OCI-LY1 (cell line): Measurements from ENCODE around the gene TAF6L.
A peak's percentile ranks its signal among the peaks of the same experiment; 100 is the strongest.
"Not testable (repeated sequence)": the region's sequence is repeated elsewhere in the genome, so short reads cannot be mapped to it uniquely, and the experiment has no call there.

Source experiments
- H2AFZ ChIP-seq: fragments of 200-600 bp; sonication (generic), shearing (Covaris generic); 2 replicates; pipeline ENCODE4 v1.6.0; 2014; ENCODE audit warnings: antibody characterized with exemption, mild to moderate bottlenecking, low read length
- H3F3A ChIP-seq: fragments of 200-600 bp; sonication (generic), shearing (Covaris generic); 2 replicates; pipeline ENCODE4 v1.6.0; 2014; ENCODE audit warnings: mild to moderate bottlenecking, antibody characterized with exemption, low read length, moderate library complexity; ENCODE audit not compliant: insufficient read depth
- H3K27ac ChIP-seq: fragments of 200-600 bp; sonication (generic); 2 replicates; pipeline ENCODE4 v1.5.1; 2014; ENCODE audit warnings: low read length, mixed run types, mild to moderate bottlenecking, low read depth; ENCODE audit not compliant: poor library complexity, severe bottlenecking
- H3K27me3 ChIP-seq: fragments of 200-600 bp; sonication (generic); 2 replicates; pipeline ENCODE4 v1.6.0; 2014; ENCODE audit warnings: antibody characterized with exemption, mild to moderate bottlenecking, low read length, moderate library complexity; ENCODE audit not compliant: insufficient read depth
- H3K36me3 ChIP-seq: fragments of 200-600 bp; sonication (generic); 2 replicates; pipeline ENCODE4 v1.6.1; 2014; ENCODE audit warnings: mild to moderate bottlenecking, antibody characterized with exemption, low read length, moderate library complexity, mixed read lengths; ENCODE audit not compliant: insufficient read depth
- H3K4me1 ChIP-seq: fragments of 200-600 bp; sonication (generic); 2 replicates; pipeline ENCODE4 v1.5.1; 2014; ENCODE audit warnings: mild to moderate bottlenecking, low read length, moderate library complexity; ENCODE audit not compliant: insufficient read depth, severe bottlenecking
- H3K4me2 ChIP-seq: fragments of 200-600 bp; sonication (generic), shearing (Covaris generic); 2 replicates; pipeline ENCODE4 v1.6.1; 2014; ENCODE audit warnings: low read length
- H3K4me3 ChIP-seq: fragments of 200-600 bp; sonication (generic); 2 replicates; pipeline ENCODE4 v1.5.1; 2014; ENCODE audit warnings: low read length, low read depth, mild to moderate bottlenecking, mixed read lengths; ENCODE audit not compliant: poor library complexity, severe bottlenecking
- H3K79me2 ChIP-seq: fragments of 200-600 bp; shearing (Covaris generic); 2 replicates; pipeline ENCODE4 v1.6.1; 2016; ENCODE audit warnings: mixed run types, low read length, mixed read lengths; ENCODE audit not compliant: insufficient read depth
- H3K9ac ChIP-seq: fragments of 200-600 bp; sonication (generic), shearing (Covaris generic); 2 replicates; pipeline ENCODE4 v1.6.1; 2014; ENCODE audit warnings: mild to moderate bottlenecking, low read length, mixed read lengths
- H3K9me2 ChIP-seq: fragments of 200-600 bp; sonication (generic), shearing (Covaris generic); 2 replicates; pipeline ENCODE4 v1.6.1; 2014; ENCODE audit warnings: low read depth, mild to moderate bottlenecking, low read length, mixed read lengths
- H3K9me3 ChIP-seq: fragments of 200-600 bp; shearing (Covaris generic); 2 replicates; pipeline ENCODE4 v1.6.1; 2014; ENCODE audit warnings: low read length, mixed read lengths
- H4K20me1 ChIP-seq: fragments of 200-600 bp; sonication (generic), shearing (Covaris generic); 2 replicates; pipeline ENCODE4 v1.6.0; 2016; ENCODE audit warnings: mild to moderate bottlenecking, low read length; ENCODE audit not compliant: insufficient read depth
- EZH2 ChIP-seq: fragments of 200-600 bp; sonication (generic), shearing (Covaris generic); IDR thresholded peaks from 2 replicates; pipeline ENCODE4 v1.8.0; 2017; ENCODE audit warnings: borderline replicate concordance, mixed run types, mild to moderate bottlenecking, antibody characterized with exemption, low read length, moderate library complexity, mixed read lengths
- TF ChIP-seq, protein P1 (sequence below): fragments of 200-600 bp; sonication (generic), shearing (Covaris generic); IDR thresholded peaks from 2 replicates; pipeline ENCODE4 v1.5.1; 2017; ENCODE audit warnings: mild to moderate bottlenecking, antibody characterized with exemption, low read length, moderate library complexity, mixed read lengths

The TAF6L gene

DNA sequence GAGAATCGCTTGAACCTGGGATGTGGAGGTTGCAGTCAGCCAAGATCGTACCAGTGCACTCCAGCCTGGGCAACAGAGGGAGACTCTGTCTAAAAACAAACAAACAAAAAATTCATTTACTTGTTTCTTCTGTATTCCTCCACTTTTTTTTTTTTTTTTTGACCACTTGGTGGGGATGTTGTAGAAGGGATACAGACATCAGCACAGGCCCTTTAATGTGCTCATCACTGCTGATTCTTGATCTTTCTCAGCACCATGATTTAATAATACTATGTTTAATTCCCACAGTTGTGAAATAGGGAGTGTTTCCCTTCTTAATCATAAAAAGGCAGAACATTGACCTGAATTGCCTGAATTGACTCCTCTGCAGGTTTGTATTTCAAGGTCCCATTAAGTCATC, 38.4 kb upstream of the TAF6L start:
- Histone ChIP-seq H3K27ac (no peak overlapping the region), H3K27me3 (no peaks in the 10 kb centered on the region), H3K4me2 (no peak overlapping the region), H4K20me1 (no peaks in the 10 kb centered on the region), H3K4me3 (no peak overlapping the region), H3K9me3 (no peaks in the 10 kb centered on the region), H3K4me1 (peaks cover 10% of the 10 kb centered on the region), H3K79me2 (peaks cover 16% of the 10 kb centered on the region), H3F3A (no peaks in the 10 kb centered on the region), H3K36me3 (peaks cover 36% of the 10 kb centered on the region), H2AFZ (no peak overlapping the region), H3K9me2 (no peaks in the 10 kb centered on the region), H3K9ac (no peak overlapping the region)
- TF ChIP-seq, protein P1, sequence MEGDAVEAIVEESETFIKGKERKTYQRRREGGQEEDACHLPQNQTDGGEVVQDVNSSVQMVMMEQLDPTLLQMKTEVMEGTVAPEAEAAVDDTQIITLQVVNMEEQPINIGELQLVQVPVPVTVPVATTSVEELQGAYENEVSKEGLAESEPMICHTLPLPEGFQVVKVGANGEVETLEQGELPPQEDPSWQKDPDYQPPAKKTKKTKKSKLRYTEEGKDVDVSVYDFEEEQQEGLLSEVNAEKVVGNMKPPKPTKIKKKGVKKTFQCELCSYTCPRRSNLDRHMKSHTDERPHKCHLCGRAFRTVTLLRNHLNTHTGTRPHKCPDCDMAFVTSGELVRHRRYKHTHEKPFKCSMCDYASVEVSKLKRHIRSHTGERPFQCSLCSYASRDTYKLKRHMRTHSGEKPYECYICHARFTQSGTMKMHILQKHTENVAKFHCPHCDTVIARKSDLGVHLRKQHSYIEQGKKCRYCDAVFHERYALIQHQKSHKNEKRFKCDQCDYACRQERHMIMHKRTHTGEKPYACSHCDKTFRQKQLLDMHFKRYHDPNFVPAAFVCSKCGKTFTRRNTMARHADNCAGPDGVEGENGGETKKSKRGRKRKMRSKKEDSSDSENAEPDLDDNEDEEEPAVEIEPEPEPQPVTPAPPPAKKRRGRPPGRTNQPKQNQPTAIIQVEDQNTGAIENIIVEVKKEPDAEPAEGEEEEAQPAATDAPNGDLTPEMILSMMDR: peak; percentile 38
- no peak for TF ChIP-seq EZH2

DNA sequence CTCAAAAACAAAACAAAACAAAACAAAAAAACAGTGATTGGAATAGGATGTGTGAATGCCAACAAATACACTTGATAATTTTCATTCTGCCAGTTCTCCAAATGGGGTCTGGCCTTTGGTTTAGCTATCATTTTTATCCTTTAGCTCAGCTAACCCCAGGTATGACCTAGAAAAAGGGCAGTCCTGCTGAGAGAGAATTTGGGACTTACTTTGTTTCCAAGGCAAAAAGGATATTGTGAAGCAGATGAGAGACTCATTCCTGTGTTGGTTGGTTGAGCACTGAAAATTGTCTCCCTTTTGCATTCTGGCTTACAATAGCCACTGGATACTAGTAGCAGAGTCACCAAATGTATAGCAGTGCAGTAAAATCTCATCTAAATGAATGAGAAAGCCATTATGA, 34.0 kb upstream of the TAF6L start:
- no peaks in the 10 kb centered on the region for H4K20me1 ChIP-seq
- no peaks in the 10 kb centered on the region for H3K27me3 ChIP-seq
- no peaks in the 10 kb centered on the region for H3F3A ChIP-seq
- no peak overlapping the region for H3K27ac ChIP-seq
- no peak overlapping the region for H3K4me3 ChIP-seq
- no peak for TF ChIP-seq EZH2
- TF ChIP-seq, protein P1: no peak
- no peaks in the 10 kb centered on the region for H3K9me2 ChIP-seq
- no peak overlapping the region for H3K4me2 ChIP-seq
- H3K79me2 ChIP-seq: no peaks in the 10 kb centered on the region
- no peak overlapping the region for H2AFZ ChIP-seq
- no peaks in the 10 kb centered on the region for H3K4me1 ChIP-seq
- peaks cover 57% of the 10 kb centered on the region for H3K36me3 ChIP-seq
- H3K9me3 ChIP-seq: no peaks in the 10 kb centered on the region
- no peak overlapping the region for H3K9ac ChIP-seq

DNA sequence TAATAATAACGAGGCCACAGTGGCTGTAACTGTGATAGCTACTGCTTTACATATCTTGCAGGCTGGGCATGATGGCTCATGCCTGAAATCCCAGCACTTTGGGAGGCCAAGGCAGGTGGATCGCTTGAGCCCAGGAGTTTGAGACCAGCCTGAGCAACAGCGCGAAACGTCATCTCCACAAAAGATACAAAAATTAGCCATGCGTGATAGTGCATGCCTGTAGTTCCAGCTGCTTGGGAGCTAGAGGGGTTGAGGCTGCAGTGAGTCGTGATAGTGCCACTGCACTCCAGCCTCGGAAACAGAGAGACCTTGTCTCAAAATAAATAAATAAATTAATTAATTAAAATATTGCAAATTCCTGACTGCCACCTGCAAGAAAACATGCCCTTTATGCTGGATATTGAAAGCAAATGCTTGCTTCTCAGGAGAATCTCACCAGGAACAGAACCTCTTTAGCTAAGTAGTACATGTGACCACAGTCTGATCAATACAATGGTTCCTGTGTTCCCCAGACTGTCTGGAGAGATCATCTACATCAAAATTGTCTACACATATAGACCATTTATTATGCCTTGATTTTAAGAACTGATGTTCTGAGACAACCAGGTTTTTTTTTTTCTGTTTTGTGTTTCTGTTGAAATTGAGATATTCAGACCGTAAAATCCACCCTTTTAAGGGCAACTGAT, 23.6 kb upstream of the TAF6L start:
- H3K36me3 ChIP-seq: peaks cover 8% of the 10 kb centered on the region; the same call in 1 of the 2 replicates
- peak overlapping the region; percentile 59 for H3K27ac ChIP-seq
- H3F3A ChIP-seq: no peaks in the 10 kb centered on the region
- H2AFZ ChIP-seq: no peak overlapping the region
- peak overlapping the region; percentile 37; the same call in 1 of the 2 replicates for H3K4me2 ChIP-seq
- H3K9me3 ChIP-seq: no peaks in the 10 kb centered on the region
- peak overlapping the region; percentile 34; the same call in 1 of the 2 replicates for H3K9ac ChIP-seq
- peaks cover 19% of the 10 kb centered on the region for H3K4me1 ChIP-seq
- TF ChIP-seq EZH2: no peak
- TF ChIP-seq, protein P1: no peak
- no peaks in the 10 kb centered on the region for H3K27me3 ChIP-seq
- no peaks in the 10 kb centered on the region for H3K9me2 ChIP-seq
- H3K4me3 ChIP-seq: no peak overlapping the region
- no peaks in the 10 kb centered on the region for H4K20me1 ChIP-seq
- H3K79me2 ChIP-seq: no peaks in the 10 kb centered on the region

DNA sequence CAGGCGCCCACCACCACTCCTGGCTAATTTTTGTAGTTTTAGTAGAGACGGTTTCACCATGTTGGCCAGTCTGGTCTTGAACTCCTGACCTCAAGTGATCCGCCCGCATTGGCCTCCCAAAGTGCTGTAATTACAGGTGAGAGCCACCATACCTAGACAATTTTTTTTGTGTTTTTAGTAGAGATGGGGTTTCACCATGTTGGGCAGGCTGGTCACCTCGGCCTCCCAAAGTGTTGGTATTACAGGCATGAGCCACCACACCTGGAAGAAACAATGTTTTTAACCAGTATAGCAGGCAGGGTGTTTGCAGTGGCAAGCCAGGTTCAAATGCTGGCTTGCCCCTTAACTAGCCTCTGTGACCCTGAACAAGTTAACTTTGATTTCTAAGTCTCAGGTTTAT, 21.3 kb upstream of the TAF6L start:
- Histone ChIP-seq H3K4me1 (peaks cover 31% of the 10 kb centered on the region), H3K36me3 (peaks cover 15% of the 10 kb centered on the region; the same call in 1 of the 2 replicates)
- not testable (repeated sequence) for H3K9ac ChIP-seq, H3F3A ChIP-seq, H3K27ac ChIP-seq, H4K20me1 ChIP-seq, H3K4me2 ChIP-seq, H3K9me3 ChIP-seq, H2AFZ ChIP-seq, H3K79me2 ChIP-seq, H3K9me2 ChIP-seq, H3K4me3 ChIP-seq, H3K27me3 ChIP-seq
